ENCODE data around the gene LHFPL2.

Gene LHFPL2

DNA sequence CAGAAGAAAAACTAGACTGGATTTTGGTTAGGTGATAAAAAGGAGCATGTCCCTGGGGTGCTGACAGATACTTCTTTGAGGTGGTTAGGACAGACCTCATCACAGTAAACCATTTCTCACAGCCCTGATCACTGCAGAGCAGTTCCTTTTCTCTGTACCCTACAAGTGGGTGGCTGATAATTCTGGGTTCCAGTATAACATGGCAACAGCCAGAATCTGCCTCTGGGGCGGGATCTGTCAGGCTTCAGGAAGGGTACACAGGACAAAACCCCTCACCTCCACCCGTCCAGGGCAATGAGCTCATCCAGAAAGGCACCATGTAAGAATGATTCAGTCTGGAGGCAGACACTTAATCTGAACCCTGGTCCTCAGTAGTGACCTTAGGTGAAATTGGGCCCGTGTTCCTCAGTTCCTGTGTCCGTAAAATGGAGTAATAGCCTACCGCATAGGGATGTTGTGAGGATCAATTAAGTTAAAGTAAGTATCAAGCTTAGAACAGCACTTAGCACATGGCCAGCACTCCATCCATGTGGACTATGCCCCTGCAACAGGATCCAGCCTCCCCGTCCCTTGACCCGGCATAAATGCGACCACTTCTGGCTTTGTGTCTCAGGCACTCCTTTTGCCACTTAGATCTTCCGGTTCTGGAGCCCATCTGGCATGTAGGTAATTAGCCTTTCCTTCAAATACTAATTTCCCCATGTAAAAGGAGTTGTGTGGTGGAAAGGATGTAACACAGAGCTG lies 129.2 kb downstream of the LHFPL2 start:
- DNase-seq (ENCODE audit: low spot score), result no peak

DNA sequence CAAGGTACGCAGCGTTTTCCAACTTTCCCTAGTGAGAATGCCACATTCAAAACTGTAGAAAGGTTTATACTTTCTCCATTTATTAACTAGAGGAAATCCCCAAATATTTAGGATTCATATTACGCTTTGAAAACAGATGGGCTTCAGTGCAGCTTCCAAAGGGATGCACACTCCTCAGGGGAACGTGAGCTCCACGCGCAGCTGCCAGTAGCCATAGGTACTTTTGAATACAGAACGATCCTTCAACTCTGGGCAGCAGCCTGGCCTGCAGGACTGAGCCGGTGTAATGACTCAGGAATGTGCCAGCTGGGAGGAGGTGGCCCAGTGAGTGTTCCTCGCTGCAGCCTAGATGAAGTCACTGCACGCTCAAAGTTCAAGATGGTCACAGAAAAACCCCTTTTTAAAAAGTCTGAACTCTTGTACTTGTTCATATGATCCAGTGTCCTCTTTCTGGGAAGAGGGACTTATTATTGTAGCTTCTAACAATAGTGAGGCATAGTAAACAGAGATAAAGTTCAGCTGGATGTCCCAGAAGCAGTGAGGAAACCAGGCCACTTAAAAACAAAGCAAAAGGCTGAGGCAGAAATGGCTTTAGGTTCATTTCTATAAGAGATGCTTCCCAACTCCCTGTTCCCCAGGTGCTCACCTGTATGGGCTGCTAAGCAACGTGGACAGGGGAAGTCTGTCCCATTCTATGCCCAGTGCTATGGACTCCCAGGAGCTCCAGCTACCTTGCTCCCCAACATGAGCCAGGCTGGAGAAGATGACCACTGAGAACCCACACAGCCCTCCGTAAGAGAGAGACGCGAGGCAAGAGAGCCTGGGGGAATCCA lies 130.0 kb downstream of the LHFPL2 start:
- DNase-seq (ENCODE audit: low spot score), result no peak

DNA sequence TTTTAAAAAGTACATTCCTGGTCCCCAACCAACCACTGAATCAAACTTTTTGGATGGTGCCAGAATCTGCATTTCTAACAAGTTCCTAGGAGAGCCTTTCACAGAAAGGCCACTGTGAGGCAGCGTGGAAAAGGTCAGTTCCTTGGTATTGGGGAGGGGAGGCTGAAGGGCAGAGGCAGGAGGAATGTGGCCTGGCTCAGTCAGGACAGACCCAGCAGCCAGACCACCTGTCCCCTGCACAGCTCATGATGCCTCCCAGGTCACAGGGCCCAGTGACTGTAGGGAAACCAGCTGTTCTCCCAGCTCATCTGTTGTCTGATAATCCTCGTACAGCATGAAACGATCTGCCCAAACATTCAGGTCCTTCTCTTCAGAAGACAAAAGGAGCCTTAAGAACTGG lies 132.9 kb downstream of the LHFPL2 start:
- no peak for DNase-seq (ENCODE audit: low spot score)

DNA sequence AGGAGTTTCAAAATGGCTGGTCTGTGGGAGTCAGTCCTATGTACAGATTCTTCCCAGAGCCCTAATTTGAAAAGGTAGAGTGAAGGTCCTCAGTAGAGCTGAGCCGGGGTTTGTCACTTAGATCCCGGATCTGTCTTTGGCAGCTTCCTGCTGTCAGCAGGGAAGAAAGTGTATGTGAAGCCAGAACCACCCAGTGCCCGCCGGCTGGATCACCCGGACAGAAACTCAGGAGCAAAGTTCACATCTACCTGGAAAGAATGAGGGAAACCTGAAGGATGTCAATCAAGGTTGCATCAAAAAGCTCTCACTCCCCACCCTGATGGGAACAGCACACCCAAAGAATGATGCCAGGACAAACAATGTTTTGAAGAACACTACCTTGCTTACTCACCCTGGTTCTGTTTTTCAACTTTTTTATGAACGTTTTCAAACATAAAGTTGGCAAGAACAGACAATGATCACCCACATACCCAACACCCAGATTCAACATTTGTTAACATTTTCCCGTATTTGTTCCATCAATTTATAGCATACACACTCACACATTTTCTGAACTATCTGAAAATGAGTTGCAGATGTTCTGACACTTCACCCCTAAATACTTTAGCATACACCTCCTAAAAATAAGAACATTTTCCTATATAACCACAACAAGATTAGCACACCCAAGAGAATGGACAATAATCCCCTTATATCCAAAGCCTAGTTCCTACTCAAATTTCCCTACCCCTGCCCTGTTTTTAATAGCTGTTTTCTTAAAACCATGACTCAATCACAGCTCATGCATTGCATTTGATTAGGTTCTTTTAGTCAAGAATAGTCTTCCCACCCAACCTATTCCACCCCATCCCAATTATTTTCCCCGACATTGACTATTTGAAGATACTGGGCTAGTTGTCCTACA lies 133.9 kb downstream of the LHFPL2 start:
- DNase-seq (ENCODE audit: low spot score), result no peak

DNA sequence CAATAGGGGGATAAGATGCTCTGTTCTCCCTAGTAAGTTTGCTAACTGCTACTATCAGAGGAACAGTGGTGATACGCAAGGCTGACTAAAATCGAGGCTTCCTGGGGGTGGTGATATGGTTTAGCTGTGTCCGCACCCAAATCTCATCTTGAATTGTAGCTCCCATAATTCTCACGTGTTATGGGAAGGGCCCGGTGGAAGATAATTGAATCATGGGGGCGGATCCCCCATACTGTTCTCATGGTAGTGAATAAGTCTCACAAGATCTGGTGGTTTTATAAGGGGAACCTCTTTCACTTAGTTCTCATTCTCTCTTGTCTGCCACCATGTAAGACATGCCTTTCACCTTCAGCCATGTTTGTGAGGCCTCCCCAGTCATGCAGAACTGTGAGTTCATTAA lies 135.1 kb downstream of the LHFPL2 start:
- no peak for DNase-seq (ENCODE audit: low spot score)

DNA sequence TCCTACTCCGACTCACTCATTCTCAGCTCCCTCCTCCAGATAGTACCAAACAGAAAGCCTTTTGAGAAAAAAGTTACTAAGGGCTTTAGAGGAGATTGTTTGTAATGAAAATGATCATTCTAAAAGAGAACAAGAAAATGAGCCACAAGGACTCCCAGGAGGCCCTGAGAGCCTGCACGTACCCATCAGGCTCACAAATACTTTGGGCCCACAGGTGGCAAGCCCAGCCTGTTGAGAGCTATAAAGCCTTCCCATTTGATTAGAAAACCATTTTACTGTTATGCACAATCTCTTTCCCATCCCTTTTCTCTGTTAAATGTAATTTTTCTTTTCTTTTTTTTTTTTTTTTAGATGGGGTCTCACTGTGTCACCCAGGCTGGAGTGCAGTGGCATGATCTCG lies 136.1 kb downstream of the LHFPL2 start:
- no peak for DNase-seq (ENCODE audit: low spot score)

DNA sequence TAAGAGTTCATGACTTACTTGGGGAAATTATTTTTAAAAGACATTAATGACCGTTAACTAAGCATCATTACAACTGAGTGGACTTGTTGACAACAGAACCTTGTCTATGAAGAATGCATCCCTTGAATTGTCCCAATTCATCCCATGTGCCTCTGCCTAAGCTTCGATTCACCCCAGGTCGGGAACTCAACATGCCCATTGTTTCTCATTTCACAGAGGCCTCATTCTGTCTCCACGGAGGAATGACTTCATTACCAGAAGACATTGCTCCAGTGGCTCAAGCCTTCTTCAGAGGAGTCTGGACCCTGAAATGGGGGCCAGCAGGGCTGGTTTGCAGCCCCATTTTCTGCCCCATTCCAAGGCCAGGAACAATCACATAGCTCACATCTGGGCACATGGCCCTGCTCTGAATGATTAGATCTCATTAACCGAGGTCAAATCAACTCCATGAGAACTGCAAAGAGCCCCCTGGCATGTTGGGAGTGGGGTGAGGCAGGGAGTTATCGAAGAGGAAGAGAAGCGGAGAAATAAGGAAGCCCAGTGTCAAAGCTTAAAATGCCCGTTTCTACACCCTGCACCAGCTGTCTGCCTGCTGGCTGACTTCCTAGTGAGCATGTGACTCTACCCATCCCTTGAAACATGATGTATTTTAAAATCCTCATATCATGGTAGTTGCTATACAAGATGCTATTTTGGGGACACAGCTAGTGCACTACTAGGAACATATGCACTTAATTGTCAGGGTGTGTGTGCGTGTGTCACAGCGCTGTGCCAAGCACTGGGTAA lies 137.3 kb downstream of the LHFPL2 start:
- peak; percentile 70 for DNase-seq (ENCODE audit: low spot score)

DNA sequence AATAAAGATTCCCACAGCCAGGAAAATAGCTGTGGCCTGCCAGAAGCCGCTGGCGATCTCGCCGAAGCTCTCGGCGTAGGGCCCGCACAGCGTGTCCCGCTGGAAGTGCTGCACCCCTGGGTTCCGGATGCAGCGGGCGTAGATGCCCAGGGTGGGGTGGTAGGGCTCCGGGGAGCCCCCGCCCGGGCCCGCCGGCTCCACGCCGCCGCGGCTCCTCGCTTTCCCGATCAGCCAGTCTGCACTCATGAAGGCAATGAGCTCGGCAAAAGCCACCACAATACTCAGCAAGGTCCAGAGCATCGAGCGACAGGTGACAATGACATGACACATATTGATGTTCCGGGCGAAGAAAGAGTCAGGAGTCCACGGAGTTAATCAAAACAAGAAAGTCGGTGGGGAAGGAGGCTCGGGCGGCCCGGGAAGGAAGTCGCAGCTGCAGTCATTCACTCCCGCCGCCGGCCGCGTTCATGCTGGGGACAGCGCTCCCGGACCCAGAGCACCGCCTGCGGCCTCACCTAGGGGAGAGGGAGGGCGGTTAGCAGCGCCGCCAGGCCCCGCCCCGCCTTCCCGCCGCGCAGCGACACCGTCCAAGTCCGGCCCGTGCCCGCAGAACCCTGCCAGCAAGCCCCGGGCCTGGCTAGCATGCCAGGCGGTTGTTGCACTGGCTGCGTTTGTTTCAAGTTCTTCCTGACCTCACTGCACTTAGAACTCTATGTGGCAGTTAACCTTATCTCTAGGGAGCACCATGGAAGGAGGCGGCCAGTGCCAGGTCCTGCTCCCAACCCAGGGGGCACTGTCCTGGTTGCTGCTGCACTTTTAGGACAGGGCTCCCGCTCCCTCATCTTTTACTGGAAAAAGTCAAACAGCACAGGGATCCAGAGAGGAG lies 138.4 kb downstream of the LHFPL2 start:
- peak; percentile 61 for DNase-seq (ENCODE audit: low spot score)

DNA sequence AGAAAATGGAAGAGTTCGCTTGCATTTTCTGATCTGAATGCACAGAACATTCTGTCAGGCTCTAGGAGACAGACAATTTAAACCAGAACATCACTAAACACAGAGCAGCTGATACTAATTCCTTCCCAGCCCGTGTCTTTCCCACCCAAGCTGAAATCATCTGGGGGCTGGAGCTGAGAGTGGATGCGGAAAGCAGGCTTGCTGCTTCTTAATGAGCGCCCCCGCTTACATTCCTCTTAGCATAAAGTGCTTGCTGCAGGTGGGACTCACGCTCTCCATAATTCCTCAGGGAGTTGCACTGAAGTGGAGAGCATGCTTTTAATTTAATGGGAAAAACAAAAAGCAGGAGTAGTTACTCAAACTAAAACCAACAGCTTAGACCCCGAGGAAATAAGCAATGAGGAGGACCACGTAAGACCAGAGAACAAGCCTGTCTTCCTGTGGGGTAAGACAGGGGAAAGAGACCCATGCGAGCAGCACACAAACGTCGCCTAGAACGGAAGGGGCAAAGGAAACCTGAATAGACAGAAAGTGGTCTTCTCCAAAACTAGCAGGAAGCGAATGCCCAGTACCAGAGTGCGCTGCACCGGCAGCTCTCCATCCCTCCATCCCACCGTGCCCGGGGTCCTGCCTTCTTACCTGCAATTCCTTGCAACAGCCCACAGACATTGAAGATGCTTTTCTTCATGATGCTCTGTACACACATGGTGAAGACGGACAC lies 139.3 kb downstream of the LHFPL2 start:
- no peak for DNase-seq (ENCODE audit: low spot score)

DNA sequence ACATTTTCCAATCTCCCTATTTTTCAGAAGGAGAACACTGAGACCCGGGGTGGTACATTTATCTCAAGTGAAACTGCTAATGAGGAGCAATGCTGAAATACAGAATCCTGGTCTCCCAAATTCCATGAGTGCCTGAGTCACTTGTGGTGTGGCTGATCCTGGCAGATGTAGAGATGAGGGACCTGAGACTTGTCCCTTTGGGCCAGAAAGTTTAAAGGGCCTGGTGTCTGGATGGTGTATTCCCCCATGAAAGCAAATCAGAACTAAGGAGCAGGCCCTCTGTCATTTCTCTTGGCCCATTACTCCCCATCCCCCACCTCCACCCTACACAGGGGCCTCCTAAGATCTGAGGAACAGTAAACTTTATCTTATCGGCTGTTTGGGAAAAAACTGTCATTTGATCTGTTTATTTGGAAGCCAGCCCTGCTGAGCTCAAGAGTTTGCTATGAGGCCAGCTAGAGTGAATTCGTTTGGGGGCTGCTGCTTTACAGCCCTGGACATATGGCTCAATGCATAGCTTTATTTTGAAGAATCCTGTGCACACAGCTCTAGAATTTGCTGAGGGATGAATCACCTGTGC lies 140.3 kb downstream of the LHFPL2 start:
- DNase-seq (ENCODE audit: low spot score), result no peak

DNA sequence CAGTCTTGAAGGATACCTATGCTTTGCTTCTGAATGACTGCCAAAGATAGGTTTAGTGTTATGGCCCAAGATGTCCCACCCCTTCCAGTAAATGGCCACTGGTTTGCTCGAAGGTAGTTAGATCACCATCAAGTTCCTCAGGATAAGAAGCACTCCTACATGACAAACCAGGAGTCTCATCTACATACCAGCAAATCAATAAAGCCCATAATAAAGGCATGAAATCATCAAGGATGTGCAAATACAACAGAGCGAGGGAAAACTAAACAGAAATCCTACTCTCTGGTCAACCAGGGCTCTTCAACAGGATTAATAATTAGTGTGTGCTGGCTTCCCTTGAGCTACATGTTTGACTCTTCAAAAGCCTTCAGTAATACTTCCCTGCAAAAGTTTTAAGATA lies 141.0 kb downstream of the LHFPL2 start:
- no peak for DNase-seq (ENCODE audit: low spot score)

DNA sequence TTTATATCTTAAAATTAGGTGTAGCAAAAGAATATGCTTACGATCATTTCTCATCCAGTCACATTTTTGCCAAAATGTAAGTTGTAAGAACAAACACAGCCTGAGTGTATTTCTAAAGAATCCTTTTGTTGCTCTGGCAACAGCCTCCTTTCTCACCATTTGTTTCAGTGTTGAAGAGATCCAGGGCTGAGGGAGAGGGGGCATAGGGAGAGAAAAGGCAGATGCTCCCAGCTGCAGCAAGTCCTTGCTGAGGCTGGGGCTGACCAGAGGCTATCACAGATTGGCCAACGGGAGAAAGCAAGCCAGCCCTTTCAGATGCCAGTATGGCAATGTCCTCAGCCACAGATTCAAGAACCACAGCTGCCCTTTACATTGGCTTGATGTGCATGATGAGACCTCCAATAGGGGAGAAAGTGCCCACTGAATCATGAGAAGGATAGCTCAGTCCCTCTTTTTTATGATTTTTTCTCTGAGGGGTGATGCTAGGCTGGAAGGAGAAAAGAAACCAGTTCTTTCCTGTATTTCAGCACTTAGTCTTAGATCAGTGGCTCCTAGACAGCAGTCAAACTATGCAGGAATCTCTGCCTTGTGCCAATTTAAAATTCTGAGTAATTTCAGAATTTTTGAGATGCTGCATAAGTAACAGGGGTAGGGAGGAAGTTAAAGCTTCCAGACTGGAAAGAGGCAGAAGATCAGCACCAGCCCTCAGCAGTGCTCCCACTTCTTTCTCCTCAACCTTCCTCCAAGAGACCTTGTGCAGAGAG lies 142.1 kb downstream of the LHFPL2 start:
- DNase-seq (ENCODE audit: low spot score), result peak; percentile 55

DNA sequence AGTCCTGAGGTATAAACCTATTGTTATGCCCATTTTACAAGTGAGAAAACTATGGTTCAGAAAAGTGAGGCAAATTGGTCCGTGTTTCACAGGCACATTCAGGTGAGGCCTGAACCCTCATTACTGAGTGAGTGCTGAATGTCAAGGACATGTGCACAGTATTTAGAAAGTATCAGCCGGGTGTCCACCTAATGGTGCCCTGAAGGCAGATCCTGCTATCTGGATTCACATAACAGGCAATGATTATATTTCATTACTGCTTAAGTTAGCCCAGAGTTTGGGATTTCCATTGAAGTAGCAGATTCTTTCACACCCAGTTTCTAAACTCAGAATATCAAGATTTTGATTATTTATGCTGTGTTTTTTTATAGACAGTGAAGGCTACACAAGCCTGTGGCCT lies 142.7 kb downstream of the LHFPL2 start:
- DNase-seq (ENCODE audit: low spot score), result no peak

DNA sequence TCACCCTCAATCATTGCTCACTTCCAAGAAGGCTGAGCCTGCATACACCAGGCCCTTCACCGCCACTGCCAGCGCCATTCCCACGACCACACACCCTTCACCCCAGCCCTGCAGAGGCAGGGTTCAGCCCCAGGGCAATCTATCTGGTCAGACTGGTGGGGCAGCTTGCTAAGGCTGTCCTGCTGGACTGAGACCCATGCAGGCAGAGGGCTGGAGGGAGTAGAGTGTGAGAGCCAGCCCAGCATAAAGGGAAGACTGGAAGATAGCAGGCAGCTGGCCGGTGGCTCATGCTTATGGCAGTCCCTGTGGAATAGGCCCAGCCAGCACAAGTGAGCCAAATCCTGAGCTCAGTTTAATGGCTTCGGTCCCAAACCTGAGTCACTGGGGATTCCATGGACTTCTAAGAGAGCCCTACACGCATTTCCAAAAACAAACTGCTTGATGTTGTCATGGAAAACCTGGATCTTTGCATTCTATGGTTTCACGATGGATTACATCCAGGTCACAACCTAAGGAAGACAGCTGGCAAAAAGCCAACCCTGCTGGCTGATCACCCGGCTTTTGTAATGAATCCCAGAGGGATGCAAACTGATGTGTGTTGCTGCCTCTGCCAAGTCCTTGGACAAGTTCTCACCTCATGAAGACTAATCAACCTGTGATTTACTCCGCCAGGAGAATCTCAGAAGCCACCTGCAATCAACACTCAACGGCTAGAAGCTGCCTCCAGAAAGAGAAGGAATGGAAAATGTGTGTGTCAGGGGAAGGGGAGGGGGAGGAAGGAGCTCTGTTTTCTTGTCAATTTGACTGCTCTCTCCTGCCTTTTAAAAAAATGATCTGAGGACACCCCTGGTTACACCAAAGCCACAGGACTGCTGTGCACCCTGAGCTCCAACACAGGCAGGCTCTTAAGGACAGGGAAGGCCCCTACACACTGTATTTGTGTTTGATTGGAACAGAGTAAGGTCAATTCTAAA lies 143.6 kb downstream of the LHFPL2 start:
- peak; percentile 92 for DNase-seq (ENCODE audit: low spot score)

DNA sequence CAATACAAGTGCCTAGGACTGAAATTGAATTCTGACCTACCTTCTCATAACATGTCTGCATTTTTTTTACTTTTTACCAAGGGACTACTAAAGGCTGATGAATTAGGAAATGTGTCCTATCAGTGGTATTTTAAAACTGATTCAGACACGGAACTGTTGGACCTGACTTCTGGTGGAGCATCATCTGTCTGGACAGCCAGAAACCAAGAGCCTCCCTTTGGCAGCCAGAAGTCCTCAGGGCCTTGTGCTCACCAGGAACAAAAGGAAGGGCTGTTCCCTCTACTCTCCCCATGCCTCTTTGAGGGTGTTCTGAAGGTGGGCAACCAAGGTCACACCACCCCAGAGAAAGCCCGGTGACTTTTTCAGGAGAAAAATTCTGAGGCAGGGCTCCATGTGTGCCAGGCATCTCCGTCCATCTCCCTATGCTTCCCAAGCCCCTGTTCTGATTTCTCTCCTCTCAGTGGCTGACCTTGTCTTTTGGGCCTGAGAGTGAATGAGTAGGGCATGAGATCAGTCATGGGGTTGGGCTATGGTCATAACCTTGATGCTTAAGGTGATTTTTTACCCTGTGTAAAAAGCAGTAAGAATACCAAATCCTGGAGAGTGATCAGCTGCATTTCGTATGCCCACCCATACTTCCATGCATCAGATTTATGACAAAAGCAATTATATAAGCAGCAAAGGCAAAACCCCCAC lies 144.5 kb downstream of the LHFPL2 start:
- DNase-seq (ENCODE audit: low spot score), result no peak

DNA sequence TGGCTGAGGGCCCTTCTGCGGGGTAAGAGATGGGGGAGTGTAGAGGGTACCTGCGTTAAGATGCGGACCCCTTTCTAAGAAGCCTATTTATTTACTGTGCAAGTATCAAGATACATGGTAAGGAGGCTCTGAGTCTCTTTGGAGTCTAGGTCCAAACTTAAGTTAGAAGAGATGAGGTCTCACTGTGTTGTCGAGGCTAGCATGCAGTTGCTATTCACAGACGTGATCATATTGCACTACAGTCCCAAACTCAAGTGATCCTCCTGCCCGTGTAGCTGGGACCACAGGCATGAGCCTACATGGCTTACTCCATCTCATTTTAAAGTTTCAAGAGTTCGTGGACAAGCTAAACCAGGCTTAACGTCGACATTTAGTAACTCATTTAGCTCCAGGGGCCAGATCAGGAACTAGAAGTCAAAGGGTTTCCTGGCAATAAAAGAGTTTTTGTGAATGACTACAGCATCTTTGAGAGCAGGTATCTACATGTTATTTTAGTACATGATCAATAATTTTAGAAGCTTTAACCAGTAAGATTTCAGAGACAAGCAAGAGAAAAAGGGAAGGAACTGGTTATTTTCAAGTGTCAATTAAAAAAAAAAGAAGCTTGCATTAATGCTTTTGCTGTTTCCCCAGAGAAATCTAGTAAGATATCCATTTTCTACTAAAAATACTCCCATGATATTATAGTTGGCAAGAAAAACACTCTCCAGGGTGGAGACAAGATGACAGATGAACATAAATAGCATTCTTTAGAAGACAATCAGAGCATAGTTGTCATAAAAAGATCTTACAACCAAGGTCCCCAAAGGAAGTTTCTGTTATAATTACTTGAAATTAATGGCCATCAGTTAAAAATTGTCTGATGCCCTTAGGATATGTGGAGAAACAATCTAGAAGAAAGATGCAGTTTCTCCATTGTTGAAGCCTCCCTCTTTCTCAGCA lies 146.9 kb downstream of the LHFPL2 start:
- no peak for DNase-seq (ENCODE audit: low spot score)
